GM23338 (cell line): ENCODE measurements around the gene CKAP2. TPM values are rescaled to one million over a fixed set of nuclear protein-coding genes. Genes with fewer than 3 reads are reported as not detected.

Source experiments
- ATAC-seq: fragments of 200-7000 bp; cut with Tn5 transposase; 3 replicates; pipeline ENCODE4 v1.9.1; 2020
- DNase-seq: peaks from one replicate; pipeline ENCODE4 v3.0.0-alpha.2; 2015; ENCODE audit warnings: low spot score
- H2AFZ ChIP-seq: fragments of 200-600 bp; sonication (generic); 2 replicates; pipeline ENCODE4 v1.8.0; 2016; ENCODE audit warnings: antibody characterized with exemption, mild to moderate bottlenecking, moderate library complexity
- H3F3A ChIP-seq: fragments of 200-600 bp; sonication (generic); replicated peaks from 2 replicates; pipeline ENCODE4 v1.8.0; 2017; ENCODE audit warnings: antibody characterized with exemption, mixed run types, low read depth
- H3K27ac ChIP-seq: fragments of 200-600 bp; sonication (generic); 2 replicates; pipeline ENCODE4 v1.6.1; 2016; ENCODE audit warnings: low read depth
- H3K27me3 ChIP-seq: fragments of 200-600 bp; sonication (generic); 2 replicates; pipeline ENCODE4 v1.8.0; 2016; ENCODE audit warnings: mild to moderate bottlenecking, mixed run types, moderate library complexity; ENCODE audit not compliant: insufficient read depth
- H3K36me3 ChIP-seq: fragments of 200-600 bp; sonication (generic); 2 replicates; pipeline ENCODE4 v1.8.0; 2016; ENCODE audit warnings: mild to moderate bottlenecking; ENCODE audit not compliant: insufficient read depth
- H3K4me1 ChIP-seq: fragments of 200-600 bp; sonication (generic); 2 replicates; pipeline ENCODE4 v1.8.0; 2016; ENCODE audit warnings: mild to moderate bottlenecking, moderate library complexity; ENCODE audit not compliant: insufficient read depth
- H3K4me2 ChIP-seq: fragments of 200-600 bp; sonication (generic); 2 replicates; pipeline ENCODE4 v1.7.1; 2017; ENCODE audit warnings: mixed run types
- H3K4me3 ChIP-seq: fragments of 200-600 bp; sonication (generic); 2 replicates; pipeline ENCODE4 v1.6.1; 2016; ENCODE audit warnings: mixed run types
- H3K79me2 ChIP-seq: fragments of 200-600 bp; sonication (generic); replicated peaks from 2 replicates; pipeline ENCODE4 v1.8.0; 2017; ENCODE audit warnings: mild to moderate bottlenecking; ENCODE audit not compliant: insufficient read depth
- H3K9me2 ChIP-seq: fragments of 200-600 bp; sonication (generic); 2 replicates; pipeline ENCODE4 v1.8.0; 2017; ENCODE audit not compliant: insufficient read depth
- H4K20me1 ChIP-seq: fragments of 200-600 bp; sonication (generic); replicated peaks from 2 replicates; pipeline ENCODE4 v1.8.0; 2017; ENCODE audit warnings: mild to moderate bottlenecking; ENCODE audit not compliant: insufficient read depth
- H3K27ac Mint-ChIP-seq: 2 replicates; pipeline ENCODE4 v1.8.0; 2020; ENCODE audit warnings: inconsistent platforms, mild to moderate bottlenecking, moderate library complexity, mixed read lengths
- H3K27me3 Mint-ChIP-seq: 3 replicates; pipeline ENCODE4 v1.8.0; 2022; ENCODE audit warnings: low read depth, mild to moderate bottlenecking, moderate library complexity, mixed read lengths, inconsistent platforms; ENCODE audit not compliant: insufficient read depth, poor library complexity
- H3K36me3 Mint-ChIP-seq: 3 replicates; pipeline ENCODE4 v1.8.0; 2021; ENCODE audit warnings: low read depth, mild to moderate bottlenecking, inconsistent platforms, moderate library complexity, mixed read lengths
- H3K4me1 Mint-ChIP-seq: 3 replicates; pipeline ENCODE4 v1.8.0; 2020; ENCODE audit warnings: mild to moderate bottlenecking, inconsistent platforms, mixed read lengths
- H3K4me3 Mint-ChIP-seq: 3 replicates; pipeline ENCODE4 v1.8.0; 2021; ENCODE audit warnings: moderate library complexity, mild to moderate bottlenecking, inconsistent platforms, mixed read lengths
- H3K9me3 Mint-ChIP-seq: 3 replicates; pipeline ENCODE4 v1.8.0; 2020; ENCODE audit warnings: moderate library complexity, mild to moderate bottlenecking, inconsistent platforms, mixed read lengths
- CREB1 ChIP-seq: fragments of 250-450 bp; sonication (Bioruptor Pico); IDR thresholded peaks from 2 replicates; pipeline ENCODE4 v1.5.0; 2020; ENCODE audit warnings: low read depth, mild to moderate bottlenecking, moderate library complexity
- CTCF ChIP-seq, 2 experiments: fragments of 200-600 bp in 1 of 2; sonication (generic) in 1 of 2; conservative IDR thresholded peaks; 2 replicates each; pipeline versions ENCODE4 v1.5.1 to v1.6.1; 2016 to 2017; ENCODE audit warnings: antibody characterized with exemption in 2 of 2, low read depth in 2 of 2, mild to moderate bottlenecking in 2 of 2, moderate library complexity in 1 of 2
- ETS1 ChIP-seq: IDR thresholded peaks from 2 replicates; pipeline ENCODE4 v1.6.1; 2016; ENCODE audit warnings: antibody characterized with exemption
- EZH2 ChIP-seq: fragments of 200-600 bp; sonication (generic); IDR thresholded peaks from one replicate; pipeline ENCODE4 v1.8.0; 2017; ENCODE audit warnings: antibody characterized with exemption, mild to moderate bottlenecking, low read depth; ENCODE audit not compliant: unreplicated experiment
- JUNB ChIP-seq: IDR thresholded peaks from one replicate; pipeline ENCODE4 v1.6.1; 2016; ENCODE audit warnings: antibody characterized with exemption; ENCODE audit not compliant: unreplicated experiment
- NANOG ChIP-seq: IDR thresholded peaks from 2 replicates; pipeline ENCODE4 v1.6.1; 2016; ENCODE audit warnings: antibody characterized with exemption, borderline replicate concordance
- POLR2AphosphoS5 ChIP-seq: IDR thresholded peaks from 2 replicates; pipeline ENCODE4 v1.6.1; 2016; ENCODE audit warnings: antibody characterized with exemption, low read depth
- REST ChIP-seq: IDR thresholded peaks from one replicate; pipeline ENCODE4 v1.6.1; 2018; ENCODE audit warnings: antibody characterized with exemption; ENCODE audit not compliant: unreplicated experiment
- STAT1 ChIP-seq: IDR thresholded peaks from one replicate; pipeline ENCODE4 v1.6.1; 2016; ENCODE audit warnings: antibody characterized with exemption; ENCODE audit not compliant: unreplicated experiment
- ZNF114 ChIP-seq: fragments of 250-450 bp; sonication (Bioruptor Pico); IDR thresholded peaks from 2 replicates; pipeline ENCODE4 v1.5.0; 2020; ENCODE audit warnings: mild to moderate bottlenecking, moderate library complexity
- ZNF331 ChIP-seq: fragments of 250-450 bp; sonication (Bioruptor Pico); IDR thresholded peaks from 2 replicates; pipeline ENCODE4 v1.5.0; 2020; ENCODE audit warnings: low read depth, mild to moderate bottlenecking, moderate library complexity
- polyA plus RNA-seq: library from polyadenylated mRNA; unstranded; fragments of >200 nt; fragmentation: Nextera tagmentation; extraction: Ambion mirVana; gene quantifications from 2 replicates; pipeline ENCODE4 v1.2.1, GENCODE V29; 2016
- total RNA-seq: library from RNA; depleted of rRNA; stranded (reverse); fragments of >200 nt; shearing (Covaris generic); gene quantifications from 2 replicates; pipeline ENCODE4 v1.2.3, GENCODE V29; 2014

Gene CKAP2
- total and polyA plus RNA-seq, 2 experiments from 2014 or later = 48.8 to 103 TPM

DNA sequence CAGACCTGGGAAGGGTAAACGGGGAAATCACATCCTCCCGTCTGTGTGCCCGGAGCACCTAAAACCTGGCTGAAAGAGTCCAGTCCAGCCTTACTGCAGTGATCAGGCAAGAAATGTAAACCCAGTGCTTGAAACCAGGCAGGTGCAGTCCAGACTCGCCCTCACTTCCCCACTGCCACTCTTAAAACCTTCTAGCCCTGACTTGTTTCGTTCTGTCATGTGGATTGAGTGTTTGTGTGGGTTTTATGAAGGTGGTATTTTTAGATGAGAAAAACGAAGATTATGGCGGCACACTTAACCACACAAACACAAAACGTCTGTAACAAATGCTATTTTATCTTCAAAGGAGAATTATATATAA, 839 bp upstream of the CKAP2 start (continued):
- TF ChIP-seq ZNF114 (CRISPR knock-in tag) = no peak
- no peak for TF ChIP-seq NANOG
- no peak for TF ChIP-seq POLR2AphosphoS5
- no peak for TF ChIP-seq CREB1
- no peak for TF ChIP-seq JUNB

DNA sequence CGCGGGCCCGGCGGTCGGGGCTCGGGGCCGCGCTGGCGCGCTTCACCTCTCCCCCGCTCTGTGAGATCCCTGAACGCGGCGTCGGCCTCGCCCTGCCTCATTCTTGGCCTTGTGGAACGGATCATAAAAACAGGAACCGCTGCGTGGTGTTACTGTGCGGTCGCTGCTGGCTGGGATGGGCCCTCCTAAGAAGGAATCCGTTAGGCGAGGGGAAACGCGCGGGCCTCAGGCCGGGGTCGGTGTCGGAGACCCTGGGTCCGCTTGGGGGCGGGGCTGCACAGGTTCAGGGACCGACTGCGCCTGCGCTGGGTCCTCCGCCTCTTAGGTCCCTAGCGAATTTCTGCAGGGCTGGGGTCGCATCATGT, 381 bp downstream of the CKAP2 start:
- no peaks in the 10 kb centered on the region for H3K27me3 ChIP-seq
- peak overlapping the region; percentile 48; the same call in 1 of the 2 replicates for H3K27ac ChIP-seq
- no peaks in the 10 kb centered on the region for H3K9me2 ChIP-seq
- no peak overlapping the region for H3K27ac Mint-ChIP-seq
- H3K4me3 ChIP-seq = peak overlapping the region; percentile 77
- H4K20me1 ChIP-seq = peaks cover 5% of the 10 kb centered on the region; the same call in 1 of the 2 replicates
- no peaks in the 10 kb centered on the region for H3F3A ChIP-seq
- peak overlapping the region; percentile 91 for H3K4me3 Mint-ChIP-seq
- H3K9me3 Mint-ChIP-seq = no peaks in the 10 kb centered on the region
- ATAC-seq (peak; percentile 83), DNase-seq (peak; percentile 94)
- peaks cover 7% of the 10 kb centered on the region for H3K27me3 Mint-ChIP-seq
- TF ChIP-seq STAT1 = no peak
- TF ChIP-seq POLR2AphosphoS5 = 0 out of 2 replicates have a peak, but pooled peaks have one; percentile 26
- peak overlapping the region; percentile 88 for H3K4me2 ChIP-seq
- peaks cover 8% of the 10 kb centered on the region for H3K36me3 ChIP-seq
- H3K4me1 Mint-ChIP-seq = peaks cover 13% of the 10 kb centered on the region
- peaks cover 32% of the 10 kb centered on the region for H3K79me2 ChIP-seq
- H3K36me3 Mint-ChIP-seq = peaks cover 34% of the 10 kb centered on the region
- peak overlapping the region; percentile 72 for H2AFZ ChIP-seq
- H3K4me1 ChIP-seq = no peaks in the 10 kb centered on the region; the same call in 1 of the 2 replicates

- no peak for DNase-seq
- H3K9me2 ChIP-seq = no peaks in the 10 kb centered on the region
- Mint-ChIP-seq H3K36me3 (peaks cover 73% of the 10 kb centered on the region), H3K9me3 (no peaks in the 10 kb centered on the region), H3K27ac (no peak overlapping the region), H3K27me3 (peaks cover 4% of the 10 kb centered on the region), H3K4me3 (no peak overlapping the region), H3K4me1 (peaks cover 7% of the 10 kb centered on the region; the same call in 1 of the 3 replicates)
- H3F3A ChIP-seq = no peaks in the 10 kb centered on the region
- H3K4me2 ChIP-seq = no peak overlapping the region
- no peak overlapping the region for H2AFZ ChIP-seq
- peaks cover 43% of the 10 kb centered on the region for H3K36me3 ChIP-seq
- no peak overlapping the region for H3K27ac ChIP-seq
- H3K27me3 ChIP-seq = no peaks in the 10 kb centered on the region
- H4K20me1 ChIP-seq = peaks cover 5% of the 10 kb centered on the region; the same call in 1 of the 2 replicates
- ATAC-seq = no peak
- no peak overlapping the region for H3K4me3 ChIP-seq
- H3K4me1 ChIP-seq = no peaks in the 10 kb centered on the region; the same call in 1 of the 2 replicates
- H3K79me2 ChIP-seq = peaks cover 48% of the 10 kb centered on the region
- TF ChIP-seq ZNF114 (CRISPR knock-in tag) = no peak
- no peak for TF ChIP-seq JUNB
- no peak for TF ChIP-seq STAT1
- no peak for TF ChIP-seq CTCF (conservative IDR thresholded peaks at IDR 0.05; ENCODE audit: low read depth in 2 of 2)
- no peak for TF ChIP-seq EZH2
- TF ChIP-seq ETS1 = no peak
- TF ChIP-seq CREB1 = no peak
- no peak for TF ChIP-seq REST
- TF ChIP-seq ZNF331 (CRISPR knock-in tag) = no peak
- no peak for TF ChIP-seq POLR2AphosphoS5
These were observed 4.4 kb downstream of the CKAP2 start for GRCh38 chr13:52459668-52460067.
